Breast epithelium (tissue), 3 donors: Measurements from ENCODE around the gene MOSMO.

Experiments
- CTCF ChIP-seq, 3 donors: fragments of 450-650 bp; IDR thresholded peaks; one replicate each; pipeline ENCODE4 v1.5.1; 2016 to 2017; ENCODE audit warnings: antibody characterized with exemption in 3 of 3, mild to moderate bottlenecking in 3 of 3, moderate library complexity in 3 of 3
- POLR2A ChIP-seq: fragments of 450-650 bp; IDR thresholded peaks from one replicate; pipeline ENCODE4 v1.6.1; 2016; ENCODE audit warnings: antibody characterized with exemption, mild to moderate bottlenecking, moderate library complexity
- POLR2AphosphoS5 ChIP-seq, 3 donors: sonication (generic); formaldehyde crosslinking; IDR thresholded peaks; one replicate each; pipeline ENCODE4 v1.6.1; 2017; ENCODE audit warnings: antibody characterized with exemption in 3 of 3

DNA sequence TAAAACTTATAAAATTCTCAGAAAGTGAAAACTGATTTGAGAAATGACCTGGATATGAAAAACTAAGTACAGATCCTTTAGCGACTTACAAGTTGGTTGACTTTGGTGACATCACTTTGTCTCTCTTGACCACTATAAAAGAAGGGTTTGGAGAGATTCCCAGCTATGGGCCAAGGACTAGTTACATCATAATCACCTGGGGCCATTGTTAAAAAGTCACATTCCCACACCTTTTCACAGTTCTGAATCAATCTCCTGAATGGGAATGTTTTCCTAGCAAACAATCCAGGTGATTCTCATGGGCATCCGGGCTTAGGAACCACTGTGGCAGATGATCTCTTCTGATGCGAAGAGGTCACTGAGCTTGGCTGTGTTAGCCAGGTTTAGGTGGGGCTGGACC is 83.8 kb downstream of the MOSMO start:
- TF ChIP-seq POLR2A (no peak), CTCF (IDR thresholded peaks at IDR 0.05) (no peak), POLR2AphosphoS5 (IDR thresholded peaks at IDR 0.05) (no peak)
